Suprapubic skin (tissue), 4 donors: ENCODE results near the gene NANOGP8. TPM values are rescaled to one million over a fixed set of nuclear protein-coding genes. Genes with fewer than 3 reads are reported as not detected.

Experiments
- DNase-seq, 2 donors: peaks; one replicate each; pipeline ENCODE4 v3.0.0-alpha.2; 2019; ENCODE audit warnings: low spot score in 2 of 2
- H3K27ac ChIP-seq: fragments of 200-600 bp; sonication (generic); one replicate; pipeline ENCODE4 v1.5.1; 2019
- H3K27me3 ChIP-seq: fragments of 200-600 bp; sonication (generic); one replicate; pipeline ENCODE4 v1.5.1; 2019
- H3K36me3 ChIP-seq: fragments of 200-600 bp; sonication (generic); one replicate; pipeline ENCODE4 v1.5.1; 2019
- H3K4me1 ChIP-seq: fragments of 200-600 bp; sonication (generic); one replicate; pipeline ENCODE4 v1.5.1; 2019
- H3K4me3 ChIP-seq: fragments of 200-600 bp; sonication (generic); one replicate; pipeline ENCODE4 v1.5.1; 2019; ENCODE audit warnings: mild to moderate bottlenecking
- H3K9me3 ChIP-seq: fragments of 200-600 bp; sonication (generic); one replicate; pipeline ENCODE4 v1.5.1; 2019
- EP300 ChIP-seq: sonication (generic); formaldehyde crosslinking; IDR thresholded peaks from one replicate; pipeline ENCODE4 v1.6.1; 2017; ENCODE audit warnings: antibody characterized with exemption
- POLR2A ChIP-seq, 2 donors: fragments of 450-650 bp; IDR thresholded peaks; one replicate each; pipeline ENCODE4 v1.6.1; 2017; ENCODE audit warnings: antibody characterized with exemption in 2 of 2, mild to moderate bottlenecking in 2 of 2, moderate library complexity in 2 of 2
- POLR2AphosphoS5 ChIP-seq, 3 donors: sonication (generic); formaldehyde crosslinking; IDR thresholded peaks; one replicate each; pipeline ENCODE4 v1.6.1; 2017; ENCODE audit warnings: antibody characterized with exemption in 3 of 3
- WGBS: methylation state at CpG from one replicate; pipeline ENCODE4 v1.1.5; 2018; 5-methylcytosine and 5-hydroxymethylcytosine counted together
- total RNA-seq, 4 donors: library from RNA; depleted of rRNA; stranded (reverse); fragments of >200 nt; gene quantifications; one replicate each; pipeline ENCODE4 v1.1.0, GENCODE V29; 2016
- TF ChIP-seq, protein P1 (sequence below), 2 donors: fragments of 200-600 bp in 1 of 2; fragments of 450-650 bp in 1 of 2; sonication (generic) in 1 of 2; IDR thresholded peaks; one replicate each; pipeline ENCODE4 v1.5.1; 2016 to 2019; ENCODE audit warnings: antibody characterized with exemption in 2 of 2, mild to moderate bottlenecking in 1 of 2, moderate library complexity in 1 of 2

Gene NANOGP8
- total RNA-seq, 4 donors from 2014 or later, result 0.79 to 5.9 (median 2.1) TPM; not detected in 1

DNA sequence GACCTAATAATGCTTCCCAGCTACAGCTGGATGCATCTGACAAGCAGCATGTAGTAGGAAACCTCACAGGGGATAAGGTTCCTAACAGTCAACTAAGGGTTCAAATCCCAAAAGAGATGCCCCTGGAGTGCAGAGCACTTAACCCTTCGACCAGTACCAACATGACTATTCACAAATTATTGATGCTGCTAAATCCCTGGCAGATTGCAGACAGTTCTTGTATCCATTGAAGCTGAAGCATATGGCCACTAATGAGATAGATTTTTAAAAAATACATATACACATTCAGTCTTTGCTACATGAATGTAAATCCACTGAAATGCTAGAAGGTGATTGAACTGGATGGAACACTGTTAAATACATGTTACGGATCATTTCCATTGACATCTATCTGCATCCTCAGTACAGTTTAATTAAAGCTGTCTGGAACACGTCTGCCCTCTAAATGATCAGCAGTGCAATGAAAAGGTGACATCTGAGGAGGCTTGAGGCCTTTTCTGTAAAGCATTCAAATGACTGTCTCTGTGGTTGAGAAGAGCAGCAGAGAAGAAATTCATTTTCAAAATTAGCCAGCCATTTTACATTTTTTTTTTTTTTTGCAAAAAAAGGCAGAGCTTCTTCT lies 19.5 kb upstream of the NANOGP8 start:
- no peaks in the 10 kb centered on the region for H3K4me1 ChIP-seq
- WGBS, result 85% methylated on average over 3 of the region's 3 CpGs
- no peak overlapping the region for H3K4me3 ChIP-seq
- no peak for DNase-seq
- no peaks in the 10 kb centered on the region for H3K36me3 ChIP-seq
- no peaks in the 10 kb centered on the region for H3K27me3 ChIP-seq
- H3K9me3 ChIP-seq, result no peaks in the 10 kb centered on the region
- no peak overlapping the region for H3K27ac ChIP-seq
- TF ChIP-seq EP300, result no peak
- TF ChIP-seq POLR2A (IDR thresholded peaks at IDR 0.05), result no peak
- no peak for TF ChIP-seq POLR2AphosphoS5 (IDR thresholded peaks at IDR 0.05)
- TF ChIP-seq, protein P1, sequence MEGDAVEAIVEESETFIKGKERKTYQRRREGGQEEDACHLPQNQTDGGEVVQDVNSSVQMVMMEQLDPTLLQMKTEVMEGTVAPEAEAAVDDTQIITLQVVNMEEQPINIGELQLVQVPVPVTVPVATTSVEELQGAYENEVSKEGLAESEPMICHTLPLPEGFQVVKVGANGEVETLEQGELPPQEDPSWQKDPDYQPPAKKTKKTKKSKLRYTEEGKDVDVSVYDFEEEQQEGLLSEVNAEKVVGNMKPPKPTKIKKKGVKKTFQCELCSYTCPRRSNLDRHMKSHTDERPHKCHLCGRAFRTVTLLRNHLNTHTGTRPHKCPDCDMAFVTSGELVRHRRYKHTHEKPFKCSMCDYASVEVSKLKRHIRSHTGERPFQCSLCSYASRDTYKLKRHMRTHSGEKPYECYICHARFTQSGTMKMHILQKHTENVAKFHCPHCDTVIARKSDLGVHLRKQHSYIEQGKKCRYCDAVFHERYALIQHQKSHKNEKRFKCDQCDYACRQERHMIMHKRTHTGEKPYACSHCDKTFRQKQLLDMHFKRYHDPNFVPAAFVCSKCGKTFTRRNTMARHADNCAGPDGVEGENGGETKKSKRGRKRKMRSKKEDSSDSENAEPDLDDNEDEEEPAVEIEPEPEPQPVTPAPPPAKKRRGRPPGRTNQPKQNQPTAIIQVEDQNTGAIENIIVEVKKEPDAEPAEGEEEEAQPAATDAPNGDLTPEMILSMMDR (IDR thresholded peaks at IDR 0.05), result no peak

DNA sequence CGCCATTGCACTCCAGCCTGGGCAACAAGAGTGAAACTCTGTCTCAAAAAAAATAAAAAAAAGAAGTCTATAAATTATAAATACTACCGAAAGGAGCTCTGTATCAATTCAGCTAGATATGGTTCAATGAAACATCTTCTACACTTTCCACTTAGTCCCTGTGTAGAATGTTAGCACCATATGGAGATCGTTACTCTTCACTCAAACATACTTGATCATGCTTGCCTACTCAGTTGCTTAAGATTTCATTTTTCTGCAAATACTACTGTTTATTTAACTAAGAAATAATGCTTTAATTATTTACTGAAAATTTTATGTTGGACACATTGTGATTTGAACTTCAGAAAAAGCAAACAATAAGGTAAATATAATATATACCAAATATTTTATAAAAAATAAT lies 17.1 kb upstream of the NANOGP8 start:
- Histone ChIP-seq H3K27me3 (no peaks in the 10 kb centered on the region), H3K27ac (no peak overlapping the region), H3K4me1 (no peaks in the 10 kb centered on the region), H3K9me3 (no peaks in the 10 kb centered on the region), H3K36me3 (no peaks in the 10 kb centered on the region), H3K4me3 (no peak overlapping the region)
- TF ChIP-seq POLR2AphosphoS5 (IDR thresholded peaks at IDR 0.05) (no peak), POLR2A (IDR thresholded peaks at IDR 0.05) (no peak), EP300 (no peak)
- TF ChIP-seq, protein P1 (IDR thresholded peaks at IDR 0.05), result no peak
- no peak for DNase-seq
- 95% methylated on average over 3 of the region's 3 CpGs for WGBS

DNA sequence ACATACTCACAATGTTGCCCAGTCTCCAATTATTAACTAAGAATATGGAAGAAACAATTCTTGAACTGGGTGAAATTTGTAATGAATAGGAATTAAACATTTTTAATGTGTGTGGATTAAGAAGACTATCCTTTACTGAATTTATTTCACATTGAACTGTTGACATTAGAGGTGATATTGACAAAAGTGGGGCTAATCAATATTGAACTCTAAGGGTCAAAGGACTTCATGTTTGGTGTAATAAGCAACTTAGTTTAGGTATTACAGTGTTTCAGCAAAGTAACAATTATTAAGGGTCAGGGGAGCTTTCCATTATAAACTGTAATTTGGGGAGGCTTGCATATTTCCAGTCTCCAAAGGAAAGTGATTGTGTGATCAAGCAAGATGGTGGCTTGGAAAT lies 16.2 kb upstream of the NANOGP8 start:
- TF ChIP-seq POLR2A (IDR thresholded peaks at IDR 0.05), result no peak
- TF ChIP-seq, protein P1 (IDR thresholded peaks at IDR 0.05), result no peak
- TF ChIP-seq EP300, result no peak
- no peak for TF ChIP-seq POLR2AphosphoS5 (IDR thresholded peaks at IDR 0.05)
- no peak overlapping the region for H3K27ac ChIP-seq
- no peak overlapping the region for H3K4me3 ChIP-seq
- no peaks in the 10 kb centered on the region for H3K4me1 ChIP-seq
- H3K9me3 ChIP-seq, result no peaks in the 10 kb centered on the region
- H3K27me3 ChIP-seq, result no peaks in the 10 kb centered on the region
- no peak for DNase-seq
- no peaks in the 10 kb centered on the region for H3K36me3 ChIP-seq

DNA sequence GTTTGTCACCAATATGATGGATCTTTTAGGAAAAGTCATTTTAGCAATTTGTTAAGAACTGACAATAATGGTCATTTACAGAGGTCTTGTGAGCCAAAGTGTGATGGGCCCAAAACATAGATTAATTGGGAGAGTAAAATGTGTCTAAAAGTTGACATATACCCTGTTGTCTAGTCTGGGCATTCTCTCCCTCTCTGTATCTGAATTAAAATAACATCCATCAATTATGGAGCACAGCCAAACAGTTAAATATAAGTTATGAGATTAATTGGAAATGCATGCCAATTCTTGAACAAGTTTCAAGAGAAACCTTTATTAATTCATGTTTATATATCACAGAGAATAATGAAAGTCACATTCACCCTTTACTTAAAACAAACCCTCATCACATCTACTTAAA lies 13.6 kb upstream of the NANOGP8 start:
- Histone ChIP-seq H3K4me1 (no peaks in the 10 kb centered on the region), H3K27me3 (no peaks in the 10 kb centered on the region), H3K9me3 (no peaks in the 10 kb centered on the region), H3K36me3 (no peaks in the 10 kb centered on the region), H3K27ac (no peak overlapping the region), H3K4me3 (no peak overlapping the region)
- no peak for TF ChIP-seq POLR2A (IDR thresholded peaks at IDR 0.05)
- DNase-seq, result no peak

DNA sequence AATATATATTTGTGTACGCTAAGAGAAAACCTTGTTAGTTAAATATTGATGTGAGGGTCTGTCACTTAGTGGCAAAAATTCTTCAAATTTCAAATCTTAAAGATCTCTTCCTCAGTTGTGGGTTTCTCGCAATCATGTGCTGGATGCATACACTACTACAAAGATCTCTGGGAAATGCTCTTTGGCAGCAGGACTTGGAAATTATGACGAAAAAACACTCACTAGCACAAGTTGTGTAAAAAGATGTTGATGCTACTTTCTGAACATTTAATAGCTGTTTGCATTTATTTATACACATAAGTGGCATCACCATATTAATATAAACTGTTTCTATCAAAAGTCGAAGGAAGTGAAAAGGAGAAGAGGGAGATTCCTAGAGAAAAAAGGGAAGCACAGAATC lies 10.8 kb upstream of the NANOGP8 start:
- no peak for DNase-seq
- Histone ChIP-seq H3K27me3 (no peaks in the 10 kb centered on the region), H3K36me3 (no peaks in the 10 kb centered on the region), H3K27ac (no peak overlapping the region), H3K4me1 (no peaks in the 10 kb centered on the region), H3K4me3 (no peak overlapping the region), H3K9me3 (no peaks in the 10 kb centered on the region)
- WGBS, result 93% methylated on average over 4 of the region's 4 CpGs
- no peak for TF ChIP-seq POLR2A (IDR thresholded peaks at IDR 0.05)
- no peak for TF ChIP-seq EP300
- no peak for TF ChIP-seq POLR2AphosphoS5 (IDR thresholded peaks at IDR 0.05)
- TF ChIP-seq, protein P1 (IDR thresholded peaks at IDR 0.05), result no peak

DNA sequence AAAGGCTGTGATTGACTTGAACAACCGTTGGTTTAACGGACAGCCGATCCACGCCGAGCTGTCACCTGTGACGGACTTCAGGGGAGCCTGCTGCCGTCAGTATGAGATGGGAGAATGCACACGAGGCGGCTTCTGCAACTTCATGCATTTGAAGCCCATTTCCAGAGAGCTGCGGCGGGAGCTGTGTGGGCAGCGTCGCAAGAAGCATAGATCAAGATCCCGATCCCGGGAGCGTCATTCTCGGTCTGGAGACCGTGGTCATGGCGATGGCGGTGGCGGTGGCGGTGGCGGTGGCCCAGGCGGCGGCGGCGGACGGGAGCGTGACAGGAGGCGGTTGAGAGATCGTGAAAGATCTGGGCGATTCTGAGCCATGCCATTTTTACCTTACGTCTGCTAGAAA lies 7.8 kb upstream of the NANOGP8 start:
- TF ChIP-seq EP300 (no peak), POLR2A (IDR thresholded peaks at IDR 0.05) (no peak), POLR2AphosphoS5 (IDR thresholded peaks at IDR 0.05) (no peak)
- TF ChIP-seq, protein P1 (IDR thresholded peaks at IDR 0.05), result no peak
- Histone ChIP-seq H3K4me3 (no peak overlapping the region), H3K36me3 (no peaks in the 10 kb centered on the region), H3K9me3 (no peaks in the 10 kb centered on the region), H3K4me1 (no peaks in the 10 kb centered on the region), H3K27me3 (no peaks in the 10 kb centered on the region), H3K27ac (no peak overlapping the region)
- no peak for DNase-seq
- WGBS, result 97% methylated on average over 33 of the region's 33 CpGs
